ENCODE measurements around the gene LIPI. TPM values are rescaled to one million over a fixed set of nuclear protein-coding genes. Genes with fewer than 3 reads are reported as not detected.
"Not testable (repeated sequence)": the region's sequence is repeated elsewhere in the genome, so short reads cannot be mapped to it uniquely, and the experiment has no call there.

Gene LIPI
- total RNA-seq, 1 donor from 2014 or later: not detected

GRCh38 chr21:14072761-14073535 lies 137.8 kb downstream of the LIPI start:
- ATAC-seq: no peak

DNA sequence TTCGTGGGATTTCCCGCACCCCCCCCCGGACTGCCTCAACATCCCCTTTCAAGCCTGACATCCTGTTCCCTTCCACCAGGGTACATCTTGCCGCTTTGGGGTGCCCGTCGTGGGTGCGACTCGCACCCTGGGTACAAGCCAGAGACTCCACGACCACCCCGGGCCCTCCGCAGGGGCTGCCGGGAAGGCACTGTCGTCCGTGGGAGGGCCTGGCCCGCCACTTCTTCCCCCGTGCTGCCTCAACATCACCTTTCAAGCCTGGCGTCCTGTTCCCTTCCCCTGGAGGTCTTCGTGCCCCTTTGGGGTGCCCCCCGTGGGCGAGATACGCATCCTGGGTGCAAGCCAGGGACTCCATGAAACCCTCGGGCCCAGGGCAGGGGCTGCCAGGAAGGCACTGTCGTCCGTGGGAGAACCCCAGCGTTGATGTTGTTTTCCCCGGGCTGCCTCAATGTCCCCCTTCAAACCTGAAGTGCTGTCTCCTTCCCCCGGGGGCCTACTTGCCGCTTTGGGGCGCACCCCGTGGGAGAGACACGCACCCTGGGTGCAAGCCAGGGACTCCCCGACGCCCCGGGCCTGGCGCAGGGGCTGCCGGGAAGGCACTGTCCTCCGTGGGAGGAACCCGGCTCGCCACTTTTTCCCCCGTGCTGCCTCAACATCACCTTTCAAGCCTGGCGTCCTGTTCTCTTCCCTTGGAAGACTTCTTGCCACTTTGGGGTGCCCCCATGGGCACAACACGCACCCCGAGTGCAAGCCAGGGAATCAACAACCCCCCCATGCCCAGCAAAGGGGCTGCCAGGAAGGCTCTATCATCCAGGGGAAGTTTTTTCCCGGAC lies 138.6 kb downstream of the LIPI start:
- no peak for ATAC-seq

- ATAC-seq: no peak
Observed at GRCh38 chr21:14070968-14071367, 139.8 kb downstream of the LIPI start.

DNA sequence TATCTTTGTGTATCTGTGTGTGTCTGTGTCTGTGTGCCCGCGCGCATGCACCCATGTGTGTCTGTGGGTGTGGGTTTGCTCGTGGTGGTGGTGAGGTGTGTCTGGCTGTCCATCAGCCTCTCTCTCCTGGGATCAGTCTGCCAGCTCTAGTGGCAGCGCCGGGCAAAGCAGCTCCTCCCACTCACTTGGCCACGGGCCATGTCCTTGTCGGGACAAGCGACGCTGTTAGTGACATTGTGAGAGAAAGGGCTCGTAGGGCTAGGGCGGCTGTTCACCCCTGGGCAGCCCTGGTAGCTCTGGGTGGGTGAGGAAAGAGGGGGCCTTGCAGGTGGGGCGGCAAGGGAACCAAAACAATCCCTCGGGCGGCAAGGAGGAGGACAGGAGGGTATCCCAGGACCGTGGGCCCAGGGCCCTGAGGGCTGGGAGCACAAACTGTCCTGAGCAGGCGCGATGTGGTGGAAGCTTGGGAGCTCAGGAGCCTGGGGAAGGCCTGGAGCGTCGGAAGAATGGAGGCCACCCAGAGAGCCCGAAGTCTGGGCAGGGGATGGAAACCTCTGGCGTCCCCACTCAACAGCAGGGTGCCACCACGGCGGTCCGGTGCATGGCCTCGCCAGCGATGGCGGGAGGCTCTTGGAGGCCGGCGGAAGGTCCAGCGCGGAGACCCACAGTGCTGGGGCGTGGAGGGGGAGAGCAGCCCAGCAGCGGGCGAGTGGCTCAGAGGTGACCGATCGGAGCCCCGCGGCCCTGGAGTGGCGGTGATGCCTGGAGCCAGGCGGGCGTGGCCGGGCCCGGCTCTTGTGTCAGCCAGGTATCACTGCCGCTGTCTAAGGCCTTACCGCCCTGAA lies 140.5 kb downstream of the LIPI start:
- peak; percentile 44 for ATAC-seq

- no peak for ATAC-seq
Observed at GRCh38 chr21:14064296-14064645, 146.5 kb downstream of the LIPI start.

DNA sequence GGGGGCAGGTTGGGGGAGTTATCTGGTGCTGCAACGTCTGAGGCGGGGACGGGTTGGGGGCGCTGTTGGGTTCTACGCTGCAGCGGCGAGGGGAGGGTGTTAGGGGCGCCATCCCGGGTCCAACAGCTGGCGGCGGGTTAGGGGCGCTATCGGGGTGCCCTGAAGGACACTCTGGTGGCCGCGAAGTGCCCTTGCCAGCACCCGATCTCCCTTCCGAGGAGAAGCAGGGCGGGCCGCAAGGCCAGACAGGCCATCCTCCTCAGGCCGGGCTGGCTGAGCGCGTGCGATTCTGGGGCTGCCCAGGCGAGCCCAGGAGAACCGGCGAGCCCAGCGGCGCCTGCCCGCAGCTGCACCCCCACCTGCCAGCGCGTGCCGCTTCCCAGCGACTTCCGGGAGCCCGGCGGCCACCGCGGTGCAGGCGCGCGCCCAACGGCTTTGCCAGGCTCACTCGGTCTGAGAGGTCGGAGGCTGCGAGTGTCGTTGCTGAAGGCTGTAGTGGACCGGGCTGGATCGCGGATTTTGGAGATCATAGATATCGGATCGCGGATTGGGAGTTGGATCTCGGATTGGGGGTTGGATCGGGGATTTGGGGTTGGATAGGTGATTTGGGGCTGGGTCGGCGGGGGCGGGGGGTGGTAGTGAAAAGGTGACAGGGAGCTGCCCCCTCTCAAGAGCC lies 147.0 kb downstream of the LIPI start:
- ATAC-seq: peak; percentile 17

DNA sequence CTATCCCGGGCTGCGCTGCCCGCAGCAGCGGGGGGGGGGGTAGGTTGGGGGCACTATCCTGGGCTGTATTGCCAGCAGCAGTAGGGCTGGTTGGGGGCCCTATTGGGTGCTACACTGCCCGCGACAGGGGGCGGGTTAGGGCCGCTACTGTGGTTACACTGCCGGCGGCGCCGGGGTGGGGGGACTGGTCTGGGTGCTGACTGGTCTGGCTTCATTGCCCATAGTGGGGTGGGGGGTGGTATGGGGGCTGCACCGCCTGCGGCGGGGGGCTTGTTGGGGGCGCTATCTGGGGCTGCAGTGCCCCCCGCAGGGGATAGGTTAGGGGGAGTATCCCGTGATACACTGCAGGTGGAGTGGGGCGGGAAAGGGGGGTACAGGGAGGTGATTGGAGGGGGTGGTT lies 148.1 kb downstream of the LIPI start:
- ATAC-seq: not testable (repeated sequence)

DNA sequence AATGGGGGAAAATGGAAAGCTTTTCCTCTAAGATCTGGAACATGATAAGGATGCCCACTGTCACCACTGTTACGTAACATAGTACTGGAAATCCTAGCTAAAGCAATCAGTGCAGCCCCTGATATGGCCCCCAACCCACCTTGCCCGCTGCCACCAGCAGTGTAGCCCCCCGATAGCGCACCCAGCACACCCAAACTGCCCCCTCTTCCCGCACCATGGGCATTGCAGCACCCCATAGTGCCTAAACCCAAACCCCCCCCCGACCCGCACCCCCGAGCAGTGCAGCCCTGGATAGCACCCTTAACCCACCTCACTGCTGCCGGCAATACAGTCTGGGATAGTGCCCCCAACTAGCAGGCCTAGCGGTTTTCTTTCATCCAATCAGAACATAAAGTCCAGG lies 148.9 kb downstream of the LIPI start:
- ATAC-seq: not testable (repeated sequence)

GRCh38 chr21:14058995-14059627 lies 151.6 kb downstream of the LIPI start:
- peak; percentile 30 for ATAC-seq

Other genes starting within 250 kb of the LIPI start
- 2.1 TPM for gene RBM11, start 5.2 kb upstream of the LIPI start, total RNA-seq
- 10.8 TPM for gene HSPA13, start 172.2 kb upstream of the LIPI start, total RNA-seq

Measured in esophagus mucosa (tissue), 1 donor.